PC-9 (cell line): Measurements from ENCODE around the gene PTDSS2. TPM values are rescaled to one million over a fixed set of nuclear protein-coding genes. Genes with fewer than 3 reads are reported as not detected.
"Not testable (repeated sequence)": the region's sequence is repeated elsewhere in the genome, so short reads cannot be mapped to it uniquely, and the experiment has no call there.

ENCODE experiments used
- BruUV-seq: library from RNA; stranded (reverse); fragments of 400-500 nt; replicated peaks from 2 replicates; lab custom pipeline; 2021; lab: Mats Ljungman, UMichigan
- CTCF ChIA-PET: fragments of 300-600 bp; sonication (Branson Sonifier 250); formaldehyde crosslinking; loops from one replicate; lab custom pipeline; 2022; ENCODE audit warnings: antibody characterized with exemption; lab: Charles Lee
- POLR2A ChIA-PET: fragments of 300-600 bp; sonication (Branson Sonifier 250); formaldehyde crosslinking; loops from one replicate; lab custom pipeline; 2022; ENCODE audit warnings: antibody characterized with exemption; ENCODE audit not compliant: unreplicated experiment; lab: Charles Lee
- DNase-seq, 2 experiments: peaks; one replicate each; pipeline versions ENCODE4 v3.0.0 to v3.0.0-alpha.2; 2015 to 2022; ENCODE audit warnings: mixed read lengths in 1 of 2
- H2AFZ ChIP-seq: fragments of 200-600 bp; sonication (generic); 2 replicates; pipeline ENCODE4 v1.8.1; 2017; ENCODE audit warnings: antibody characterized with exemption
- H3F3A ChIP-seq: fragments of 200-600 bp; sonication (generic); 2 replicates; pipeline ENCODE4 v1.8.1; 2017; ENCODE audit warnings: antibody characterized with exemption, mild to moderate bottlenecking, low read depth; ENCODE audit not compliant: insufficient read depth
- H3K27ac ChIP-seq: fragments of 200-600 bp; sonication (generic); 2 replicates; pipeline ENCODE4 v1.6.1; 2016; ENCODE audit warnings: mixed run types
- H3K27me3 ChIP-seq: fragments of 200-600 bp; sonication (generic); 2 replicates; pipeline ENCODE4 v1.6.1; 2016; ENCODE audit warnings: low read depth, mixed run types; ENCODE audit not compliant: insufficient read depth
- H3K36me3 ChIP-seq: fragments of 200-600 bp; sonication (generic); 2 replicates; pipeline ENCODE4 v1.6.1; 2016; ENCODE audit warnings: low read depth, mixed run types
- H3K4me1 ChIP-seq: fragments of 200-600 bp; sonication (generic); replicated peaks from 2 replicates; pipeline ENCODE4 v1.6.1; 2016; ENCODE audit warnings: mixed run types; ENCODE audit not compliant: insufficient read depth
- H3K4me2 ChIP-seq: fragments of 200-600 bp; sonication (generic); 2 replicates; pipeline ENCODE4 v1.6.1; 2017; ENCODE audit warnings: mixed run types
- H3K4me3 ChIP-seq: fragments of 200-600 bp; sonication (generic); 2 replicates; pipeline ENCODE4 v1.6.1; 2016; ENCODE audit warnings: mixed run types
- H3K79me2 ChIP-seq: fragments of 200-600 bp; sonication (generic); 2 replicates; pipeline ENCODE4 v1.6.1; 2017; ENCODE audit warnings: low read depth, mixed run types
- H3K9me2 ChIP-seq: fragments of 200-600 bp; sonication (generic); 2 replicates; pipeline ENCODE4 v1.8.1; 2017; ENCODE audit warnings: mild to moderate bottlenecking; ENCODE audit not compliant: insufficient read depth
- H3K9me3 ChIP-seq: fragments of 200-600 bp; sonication (generic); 2 replicates; pipeline ENCODE4 v1.8.1; 2016; ENCODE audit warnings: low read depth; ENCODE audit not compliant: insufficient read depth
- H4K20me1 ChIP-seq: fragments of 200-600 bp; sonication (generic); 2 replicates; pipeline ENCODE4 v1.8.1; 2017; ENCODE audit not compliant: insufficient read depth
- EZH2 ChIP-seq: fragments of 200-600 bp; sonication (generic); IDR thresholded peaks from 2 replicates; pipeline ENCODE4 v1.8.0; 2017; ENCODE audit warnings: antibody characterized with exemption, low read depth
- intact Hi-C: fragments of 100-400 bp; cut with micrococcal nuclease; formaldehyde crosslinking; loops from one replicate; pipeline ENCODE4 v1.10.0; 2022; ENCODE audit not compliant: unreplicated experiment
- total RNA-seq: library from RNA; stranded (reverse); gene quantifications from 2 replicates; pipeline ENCODE4 v1.2.3, GENCODE V29; 2021
- TF ChIP-seq, protein P1 (sequence below): fragments of 200-600 bp; sonication (generic); conservative IDR thresholded peaks from 2 replicates; pipeline ENCODE4 v1.6.1; 2017; ENCODE audit warnings: mixed run types, antibody characterized with exemption, mild to moderate bottlenecking, moderate library complexity

PTDSS2 gene
- total RNA-seq, 1 experiment from 2014 or later = 32.5 TPM

DNA sequence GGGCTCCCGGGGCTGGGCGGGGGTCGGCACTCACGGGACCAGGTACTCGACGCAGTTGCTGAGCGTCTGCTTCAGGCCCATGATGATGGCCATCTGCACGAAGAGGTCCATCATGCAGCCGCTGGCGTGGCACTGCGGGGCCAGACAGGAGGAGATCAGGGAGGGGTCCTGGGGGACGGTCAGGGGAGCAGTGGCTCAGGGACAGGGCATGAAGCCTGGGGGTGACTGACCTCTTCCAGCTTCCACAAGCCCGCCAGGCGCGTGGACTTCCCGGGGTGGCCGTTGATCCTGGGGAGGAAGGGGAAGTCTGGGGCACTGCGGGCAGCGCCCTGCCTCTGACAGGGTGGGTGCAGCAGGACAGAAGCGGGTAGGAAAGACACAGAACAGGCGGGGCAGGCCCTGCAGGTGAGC lies 29.2 kb upstream of the PTDSS2 start:
- no peaks in the 10 kb centered on the region; the same call in 1 of the 2 replicates for H4K20me1 ChIP-seq
- BruUV-seq = no TSS peak
- H3K79me2 ChIP-seq = 0 out of 2 replicates have a peak, but pooled peaks cover 2% of the 10 kb centered on the region
- POLR2A ChIA-PET = no interaction called here
- H2AFZ ChIP-seq = no peak overlapping the region
- CTCF ChIA-PET = interaction anchor here (0.8 kb wide), 1 partner anchor 72 kb away, joined by 4 read pairs; no protein-coding TSS in a partner anchor
- intact Hi-C loops = no loop called here
- DNase-seq = no peak
- no peak overlapping the region for H3K4me2 ChIP-seq
- no peaks in the 10 kb centered on the region for H3K9me2 ChIP-seq
- no peak for TF ChIP-seq EZH2
- TF ChIP-seq, protein P1, sequence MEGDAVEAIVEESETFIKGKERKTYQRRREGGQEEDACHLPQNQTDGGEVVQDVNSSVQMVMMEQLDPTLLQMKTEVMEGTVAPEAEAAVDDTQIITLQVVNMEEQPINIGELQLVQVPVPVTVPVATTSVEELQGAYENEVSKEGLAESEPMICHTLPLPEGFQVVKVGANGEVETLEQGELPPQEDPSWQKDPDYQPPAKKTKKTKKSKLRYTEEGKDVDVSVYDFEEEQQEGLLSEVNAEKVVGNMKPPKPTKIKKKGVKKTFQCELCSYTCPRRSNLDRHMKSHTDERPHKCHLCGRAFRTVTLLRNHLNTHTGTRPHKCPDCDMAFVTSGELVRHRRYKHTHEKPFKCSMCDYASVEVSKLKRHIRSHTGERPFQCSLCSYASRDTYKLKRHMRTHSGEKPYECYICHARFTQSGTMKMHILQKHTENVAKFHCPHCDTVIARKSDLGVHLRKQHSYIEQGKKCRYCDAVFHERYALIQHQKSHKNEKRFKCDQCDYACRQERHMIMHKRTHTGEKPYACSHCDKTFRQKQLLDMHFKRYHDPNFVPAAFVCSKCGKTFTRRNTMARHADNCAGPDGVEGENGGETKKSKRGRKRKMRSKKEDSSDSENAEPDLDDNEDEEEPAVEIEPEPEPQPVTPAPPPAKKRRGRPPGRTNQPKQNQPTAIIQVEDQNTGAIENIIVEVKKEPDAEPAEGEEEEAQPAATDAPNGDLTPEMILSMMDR = no peak
- no peaks in the 10 kb centered on the region for H3F3A ChIP-seq
- no peaks in the 10 kb centered on the region for H3K9me3 ChIP-seq
- no peaks in the 10 kb centered on the region for H3K36me3 ChIP-seq
- H3K27ac ChIP-seq = no peak overlapping the region
- no peak overlapping the region for H3K4me3 ChIP-seq
- peaks cover 5% of the 10 kb centered on the region for H3K4me1 ChIP-seq
- H3K27me3 ChIP-seq = no peaks in the 10 kb centered on the region

DNA sequence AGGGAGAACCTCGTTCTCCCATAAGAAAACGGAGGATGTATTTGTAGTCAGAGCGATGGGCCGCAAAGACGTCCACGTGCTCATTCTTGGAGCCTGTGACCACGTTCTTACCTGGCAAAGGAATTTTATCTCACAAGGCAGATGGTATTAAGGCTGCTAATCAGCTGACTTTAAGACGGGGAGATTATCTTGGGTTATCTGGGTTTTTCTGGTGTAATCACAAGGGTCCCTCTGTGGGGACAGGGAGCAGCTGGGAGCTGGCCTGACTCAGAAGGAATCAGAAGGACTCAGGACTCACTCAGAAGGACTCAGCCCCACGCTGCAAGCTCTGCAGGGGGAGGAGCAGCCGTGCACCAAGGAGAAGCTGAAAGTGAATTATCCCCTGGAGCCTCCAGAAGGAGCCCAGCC lies 27.8 kb upstream of the PTDSS2 start:
- Histone ChIP-seq H3K4me1 (peaks cover 5% of the 10 kb centered on the region), H2AFZ (no peak overlapping the region), H3K4me3 (no peak overlapping the region), H3K27me3 (no peaks in the 10 kb centered on the region), H3K4me2 (no peak overlapping the region), H3F3A (no peaks in the 10 kb centered on the region), H3K9me2 (no peaks in the 10 kb centered on the region), H3K9me3 (no peaks in the 10 kb centered on the region), H3K79me2 (no peaks in the 10 kb centered on the region), H4K20me1 (no peaks in the 10 kb centered on the region), H3K27ac (no peak overlapping the region), H3K36me3 (no peaks in the 10 kb centered on the region)
- POLR2A ChIA-PET = no interaction called here
- CTCF ChIA-PET = no interaction called here
- no TSS peak for BruUV-seq
- no peak for TF ChIP-seq EZH2
- TF ChIP-seq, protein P1 = no peak
- no peak for DNase-seq
- intact Hi-C loops = no loop called here

DNA sequence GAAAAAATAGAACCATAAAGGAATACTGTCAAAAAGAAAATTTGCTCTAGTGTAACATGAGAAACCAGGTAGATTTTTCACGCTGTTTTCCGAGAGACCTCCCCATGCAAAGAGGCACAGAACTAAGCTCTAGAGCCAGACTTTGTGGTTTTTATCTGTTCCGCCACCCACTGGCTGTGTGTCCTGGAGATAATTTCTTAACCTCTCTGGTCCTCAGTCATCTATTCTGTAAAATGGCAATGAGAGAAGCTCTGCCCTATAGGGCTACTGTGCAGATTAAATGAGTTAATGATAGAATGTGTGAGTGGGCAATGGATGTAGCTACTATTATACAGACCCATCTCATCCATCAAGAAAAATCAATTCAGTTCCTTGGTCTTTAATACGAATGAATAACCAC lies 25.8 kb upstream of the PTDSS2 start:
- CTCF ChIA-PET = no interaction called here
- BruUV-seq = no TSS peak
- no peaks in the 10 kb centered on the region for H3F3A ChIP-seq
- H3K9me2 ChIP-seq = no peaks in the 10 kb centered on the region
- intact Hi-C loops = no loop called here
- no peak overlapping the region for H3K4me3 ChIP-seq
- no peak overlapping the region for H2AFZ ChIP-seq
- DNase-seq = no peak
- H3K79me2 ChIP-seq = no peaks in the 10 kb centered on the region
- POLR2A ChIA-PET = no interaction called here
- no peaks in the 10 kb centered on the region for H3K36me3 ChIP-seq
- TF ChIP-seq EZH2 = no peak
- TF ChIP-seq, protein P1 = no peak
- no peak overlapping the region for H3K4me2 ChIP-seq
- H4K20me1 ChIP-seq = no peaks in the 10 kb centered on the region
- no peaks in the 10 kb centered on the region for H3K27me3 ChIP-seq
- no peak overlapping the region for H3K27ac ChIP-seq
- H3K9me3 ChIP-seq = no peaks in the 10 kb centered on the region
- no peaks in the 10 kb centered on the region for H3K4me1 ChIP-seq

DNA sequence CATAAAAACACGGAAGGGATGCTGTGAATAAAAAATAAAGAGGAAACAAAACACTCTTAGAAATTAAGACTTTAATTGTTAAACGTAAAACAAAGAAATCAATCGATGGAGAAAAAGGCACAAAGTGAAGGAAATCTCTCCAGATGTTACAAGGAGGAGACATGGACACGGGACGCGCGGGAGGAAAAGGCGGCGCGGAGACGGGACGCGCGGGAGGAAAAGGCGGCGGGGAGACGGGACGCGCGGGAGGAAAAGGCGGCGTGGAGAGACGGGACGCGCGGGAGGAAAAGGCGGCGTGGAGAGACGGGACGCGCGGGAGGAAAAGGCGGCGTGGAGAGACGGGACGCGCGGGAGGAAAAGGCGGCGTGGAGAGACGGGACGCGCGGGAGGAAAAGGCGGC lies 25.3 kb upstream of the PTDSS2 start:
- CTCF ChIA-PET, H3K4me3 ChIP-seq, DNase-seq, POLR2A ChIA-PET, BruUV-seq, H3F3A ChIP-seq, intact Hi-C loops, H3K27me3 ChIP-seq, H3K36me3 ChIP-seq, H3K4me1 ChIP-seq, H3K4me2 ChIP-seq, H3K79me2 ChIP-seq, H2AFZ ChIP-seq, H3K27ac ChIP-seq, H3K9me3 ChIP-seq, H3K9me2 ChIP-seq, H4K20me1 ChIP-seq: not testable (repeated sequence)
